ENCODE measurements around the gene PAX2. TPM values are rescaled to one million over a fixed set of nuclear protein-coding genes. Genes with fewer than 3 reads are reported as not detected.

The PAX2 gene
- total RNA-seq, 2 experiments from 2014 or later = not detected

DNA sequence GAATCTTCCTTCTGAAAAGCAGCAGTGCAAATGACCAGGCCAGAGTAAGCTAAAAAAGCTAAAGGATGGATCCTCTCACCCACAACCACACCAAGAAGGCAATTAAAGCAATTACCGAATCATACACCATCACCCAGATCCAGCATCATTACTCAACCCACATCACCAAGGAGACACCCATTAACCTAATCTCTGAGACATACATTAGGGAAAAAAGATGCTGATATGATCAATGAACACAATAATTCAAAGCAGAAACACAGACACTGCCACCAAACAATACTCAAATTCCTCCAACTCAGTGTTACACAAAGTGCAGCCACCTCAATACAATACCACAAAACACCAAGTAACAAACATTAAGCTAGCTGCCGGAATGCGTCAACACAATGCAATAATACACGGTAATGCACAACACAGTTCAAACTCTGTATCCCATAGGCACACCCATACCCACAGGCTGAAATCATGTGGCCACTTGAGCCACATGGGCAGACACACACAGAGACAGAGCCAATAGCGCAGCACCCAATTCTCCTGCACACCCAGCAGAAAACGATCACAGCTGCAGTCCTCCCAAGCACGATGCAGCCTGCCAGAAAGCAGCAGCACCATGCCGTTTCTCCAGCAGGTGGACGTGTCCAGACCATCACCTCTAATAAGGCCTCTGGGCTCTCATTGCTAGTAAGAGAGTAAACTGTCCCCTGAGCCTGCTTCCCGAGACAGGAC, 21.5 kb downstream of the PAX2 start:
- Mint-ChIP-seq H3K9me3 (no peaks in the 10 kb centered on the region), H3K4me3 (no peak overlapping the region), H3K27me3 (peaks cover 23% of the 10 kb centered on the region), H3K36me3 (ENCODE audit: low read depth) (no peaks in the 10 kb centered on the region), H3K27ac (no peak overlapping the region), H3K4me1 (ENCODE audit: low read depth) (no peaks in the 10 kb centered on the region)
- intact Hi-C loops (cut with micrococcal nuclease) = no loop called here
- ATAC-seq (no peak), DNase-seq (no peak)
- POLR2A ChIA-PET = no interaction called here
- TF ChIP-seq, protein P1, sequence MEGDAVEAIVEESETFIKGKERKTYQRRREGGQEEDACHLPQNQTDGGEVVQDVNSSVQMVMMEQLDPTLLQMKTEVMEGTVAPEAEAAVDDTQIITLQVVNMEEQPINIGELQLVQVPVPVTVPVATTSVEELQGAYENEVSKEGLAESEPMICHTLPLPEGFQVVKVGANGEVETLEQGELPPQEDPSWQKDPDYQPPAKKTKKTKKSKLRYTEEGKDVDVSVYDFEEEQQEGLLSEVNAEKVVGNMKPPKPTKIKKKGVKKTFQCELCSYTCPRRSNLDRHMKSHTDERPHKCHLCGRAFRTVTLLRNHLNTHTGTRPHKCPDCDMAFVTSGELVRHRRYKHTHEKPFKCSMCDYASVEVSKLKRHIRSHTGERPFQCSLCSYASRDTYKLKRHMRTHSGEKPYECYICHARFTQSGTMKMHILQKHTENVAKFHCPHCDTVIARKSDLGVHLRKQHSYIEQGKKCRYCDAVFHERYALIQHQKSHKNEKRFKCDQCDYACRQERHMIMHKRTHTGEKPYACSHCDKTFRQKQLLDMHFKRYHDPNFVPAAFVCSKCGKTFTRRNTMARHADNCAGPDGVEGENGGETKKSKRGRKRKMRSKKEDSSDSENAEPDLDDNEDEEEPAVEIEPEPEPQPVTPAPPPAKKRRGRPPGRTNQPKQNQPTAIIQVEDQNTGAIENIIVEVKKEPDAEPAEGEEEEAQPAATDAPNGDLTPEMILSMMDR (IDR thresholded peaks at IDR 0.05) = no peak
- CTCF ChIA-PET = interaction anchor here (0.8 to 1.0 kb wide), 2 partner anchors 24 to 96 kb away, joined by 3 to 4 read pairs; no protein-coding TSS in a partner anchor

DNA sequence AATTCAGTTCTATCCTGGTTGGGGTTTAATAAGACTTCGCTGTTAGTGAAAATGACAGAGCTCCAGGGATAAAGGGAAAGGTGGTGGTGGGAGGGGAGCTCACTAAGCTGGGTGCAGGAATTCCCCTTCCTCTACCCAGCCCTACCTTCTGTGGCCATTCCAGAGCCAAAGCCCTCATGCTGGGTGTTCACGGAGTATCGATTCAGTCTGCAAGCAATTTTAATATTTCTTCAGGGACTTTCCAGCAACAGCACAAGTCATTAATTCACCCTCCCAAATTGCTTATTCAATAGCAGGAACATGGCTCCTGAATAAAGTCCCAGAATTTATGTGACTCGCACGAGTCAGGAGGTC, 22.0 kb downstream of the PAX2 start:
- ATAC-seq (no peak), DNase-seq (no peak)
- Mint-ChIP-seq H3K9me3 (no peaks in the 10 kb centered on the region), H3K4me3 (no peak overlapping the region), H3K36me3 (ENCODE audit: low read depth) (no peaks in the 10 kb centered on the region), H3K27me3 (peaks cover 19% of the 10 kb centered on the region), H3K4me1 (ENCODE audit: low read depth) (no peaks in the 10 kb centered on the region), H3K27ac (no peak overlapping the region)
- intact Hi-C loops (cut with micrococcal nuclease) = no loop called here
- ChIA-PET POLR2A (no interaction called here), CTCF (interaction anchor here (0.8 kb wide), 1 partner anchor 24 kb away, joined by 3 read pairs; no protein-coding TSS in a partner anchor)
- TF ChIP-seq, protein P1 (IDR thresholded peaks at IDR 0.05) = no peak

GRCh38 chr10:100769481-100769880, 24.1 kb downstream of the PAX2 start:
- Mint-ChIP-seq H3K36me3 (ENCODE audit: low read depth) (no peaks in the 10 kb centered on the region), H3K27ac (no peak overlapping the region), H3K4me3 (no peak overlapping the region), H3K9me3 (no peaks in the 10 kb centered on the region), H3K4me1 (ENCODE audit: low read depth) (no peaks in the 10 kb centered on the region), H3K27me3 (peaks cover 15% of the 10 kb centered on the region)
- no peak for DNase-seq
- ChIA-PET POLR2A (no interaction called here), CTCF (interaction anchor here (0.6 to 2.3 kb wide), 6 partner anchors 9 to 336 kb away, joined by 3 to 8 read pairs (median 4); no protein-coding TSS in a partner anchor)
- TF ChIP-seq, protein P1 (IDR thresholded peaks at IDR 0.05) = no peak
- ATAC-seq = no peak
- intact Hi-C loops (cut with micrococcal nuclease) = no loop called here

- no peaks in the 10 kb centered on the region for H3K36me3 Mint-ChIP-seq (ENCODE audit: low read depth)
- H3K4me3 Mint-ChIP-seq = no peak overlapping the region
- ChIA-PET CTCF (no interaction called here), POLR2A (no interaction called here)
- intact Hi-C loops (cut with micrococcal nuclease) = no loop called here
- no peaks in the 10 kb centered on the region for H3K4me1 Mint-ChIP-seq (ENCODE audit: low read depth)
- TF ChIP-seq, protein P1 (IDR thresholded peaks at IDR 0.05) = no peak
- H3K27me3 Mint-ChIP-seq = peaks cover 15% of the 10 kb centered on the region
- ATAC-seq (no peak), DNase-seq (no peak)
- H3K27ac Mint-ChIP-seq = no peak overlapping the region
- H3K9me3 Mint-ChIP-seq = no peaks in the 10 kb centered on the region
Observed at GRCh38 chr10:100773646-100774045, 28.3 kb downstream of the PAX2 start.

- ChIA-PET POLR2A (no interaction called here), CTCF (no interaction called here)
- intact Hi-C loops (cut with micrococcal nuclease) = no loop called here
- no peak for ATAC-seq
- no peak overlapping the region for H3K27ac Mint-ChIP-seq
- H3K27me3 Mint-ChIP-seq = peaks cover 19% of the 10 kb centered on the region
- no peaks in the 10 kb centered on the region for H3K9me3 Mint-ChIP-seq
- DNase-seq = no peak
- H3K36me3 Mint-ChIP-seq (ENCODE audit: low read depth) = no peaks in the 10 kb centered on the region
- H3K4me3 Mint-ChIP-seq = no peak overlapping the region
- TF ChIP-seq, protein P1 (IDR thresholded peaks at IDR 0.05) = no peak
- H3K4me1 Mint-ChIP-seq (ENCODE audit: low read depth) = no peaks in the 10 kb centered on the region
Observed at GRCh38 chr10:100774223-100774622, 28.8 kb downstream of the PAX2 start.
